GM19238 (cell line): Measurements from ENCODE around the gene BEX5.
"Not testable (repeated sequence)": the region's sequence is repeated elsewhere in the genome, so short reads cannot be mapped to it uniquely, and the experiment has no call there.

ENCODE experiments used
- DNase-seq: peaks from one replicate; pipeline ENCODE4 v3.0.0; 2011; ENCODE audit warnings: low spot score; ENCODE audit not compliant: insufficient read length

Gene BEX5

DNA sequence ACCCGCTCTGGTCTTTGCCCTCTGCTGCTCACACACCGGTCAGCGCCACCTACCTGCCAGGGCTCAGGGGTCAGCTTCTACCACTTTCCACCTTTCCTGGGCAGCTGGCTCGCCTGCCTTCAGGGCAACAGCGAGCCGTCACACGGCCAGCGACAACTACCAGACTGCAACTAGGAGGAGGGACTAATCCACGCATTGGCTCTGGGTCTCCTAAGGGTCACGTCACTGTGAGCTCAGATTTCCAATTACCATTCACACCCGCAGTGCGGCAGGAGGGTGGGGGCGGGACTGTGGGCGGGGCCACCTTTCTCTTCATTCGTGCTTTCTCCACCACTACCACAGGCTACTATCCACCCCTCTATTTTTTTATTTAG, at the start of gene BEX5:
TSS of gene BEX5 (minus strand) at position 172 of the 374 bp plus-strand sequence. CDS start 1,712 bp downstream, outside the sequence.
- DNase-seq = peak; percentile 16

- no peak for DNase-seq
Observed at GRCh38 chrX:102185967-102186720, 30.4 kb upstream of the BEX5 start.

DNA sequence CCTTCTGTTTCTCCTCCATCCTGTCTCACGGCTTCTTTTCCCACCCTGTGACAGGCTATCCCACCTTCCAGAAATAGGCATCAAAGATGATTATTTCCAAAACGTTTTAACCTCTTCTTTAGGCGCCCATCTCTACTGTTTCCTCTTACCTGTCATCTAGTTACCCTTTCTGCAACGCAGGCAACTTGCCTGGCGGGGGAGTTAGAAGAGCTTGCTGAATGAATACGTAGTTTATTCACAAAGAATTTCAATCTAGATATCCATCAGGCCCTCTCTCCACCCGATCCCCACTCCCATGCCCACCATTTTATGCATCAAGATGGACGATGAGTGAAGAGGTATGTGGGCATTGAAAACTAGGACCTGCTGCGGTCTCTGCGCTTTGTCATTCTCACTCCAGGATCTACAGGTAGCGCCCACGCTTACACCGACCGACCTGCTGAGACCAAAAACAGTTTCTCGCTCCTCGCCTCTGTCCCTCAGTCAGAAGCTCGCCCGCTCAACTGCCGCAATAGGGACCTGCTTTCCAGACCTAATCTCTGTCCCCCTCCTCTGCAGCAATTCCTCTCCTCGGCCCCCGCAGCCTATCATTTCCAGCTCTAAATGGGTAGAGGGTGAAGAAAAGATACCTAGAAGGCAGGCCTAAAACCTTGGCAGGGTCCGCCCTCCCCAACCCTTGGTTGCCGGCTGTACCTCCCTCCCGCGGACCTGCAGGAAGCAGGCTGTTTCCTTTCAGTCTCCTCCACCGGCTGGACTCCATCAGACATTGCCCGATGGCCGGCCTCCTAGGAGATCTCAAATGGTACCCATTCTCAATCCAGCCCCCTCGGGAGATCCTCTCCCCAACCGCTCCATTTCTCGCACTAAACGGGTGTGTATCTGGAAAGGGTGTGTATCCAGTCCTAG, 624 bp downstream of the BEX5 start:
- no peak for DNase-seq

- no peak for DNase-seq
Observed at GRCh38 chrX:102154218-102154860, 1.4 kb downstream of the BEX5 start.

DNA sequence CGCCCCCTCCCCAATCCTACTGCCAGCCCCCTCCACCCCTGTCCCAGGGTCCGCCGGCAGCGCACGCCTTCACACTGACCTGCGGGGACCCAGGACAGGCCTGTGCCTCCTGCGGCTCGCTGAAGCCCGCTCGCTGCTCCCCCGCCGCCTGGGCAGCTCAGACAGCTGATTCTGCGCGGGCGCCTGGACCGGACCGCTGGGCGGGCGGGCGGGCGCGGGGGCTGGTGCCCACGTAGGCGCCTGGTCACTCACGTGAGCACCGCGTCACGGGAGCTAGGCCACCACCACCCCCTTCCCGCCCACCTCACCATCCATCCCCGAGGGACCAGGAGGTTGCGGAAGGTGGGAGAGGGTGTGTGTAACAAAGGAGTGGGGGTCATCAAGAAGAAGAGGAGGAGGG, 13.5 kb downstream of the BEX5 start, which contains the start of gene TCEAL6:
TSS of gene TCEAL6 (minus strand) at position 208 of the 400 bp plus-strand sequence.
- not testable (repeated sequence) for DNase-seq

GRCh38 chrX:102141631-102142030, 14.1 kb downstream of the BEX5 start:
- DNase-seq = not testable (repeated sequence)

DNA sequence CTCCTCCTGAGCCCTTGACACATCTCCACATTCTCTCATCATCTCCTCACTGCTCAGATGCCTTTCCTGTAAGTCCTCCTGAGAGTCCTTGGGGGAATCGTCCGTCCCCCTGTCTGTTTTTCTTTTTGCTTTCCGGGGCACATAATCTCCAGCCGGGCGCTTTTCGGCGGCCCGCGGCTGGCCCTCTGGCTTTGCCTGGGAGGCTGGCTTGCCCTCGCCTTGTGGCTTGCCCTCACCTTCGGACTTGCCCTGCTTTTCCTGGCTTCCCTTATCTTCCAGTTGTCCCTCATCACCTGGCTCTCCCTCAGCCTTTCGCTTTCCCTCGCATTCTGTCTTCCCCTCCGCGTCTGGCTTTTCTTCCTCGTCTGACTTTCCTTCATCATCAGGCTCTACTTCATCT, 14.9 kb downstream of the BEX5 start:
- not testable (repeated sequence) for DNase-seq

DNA sequence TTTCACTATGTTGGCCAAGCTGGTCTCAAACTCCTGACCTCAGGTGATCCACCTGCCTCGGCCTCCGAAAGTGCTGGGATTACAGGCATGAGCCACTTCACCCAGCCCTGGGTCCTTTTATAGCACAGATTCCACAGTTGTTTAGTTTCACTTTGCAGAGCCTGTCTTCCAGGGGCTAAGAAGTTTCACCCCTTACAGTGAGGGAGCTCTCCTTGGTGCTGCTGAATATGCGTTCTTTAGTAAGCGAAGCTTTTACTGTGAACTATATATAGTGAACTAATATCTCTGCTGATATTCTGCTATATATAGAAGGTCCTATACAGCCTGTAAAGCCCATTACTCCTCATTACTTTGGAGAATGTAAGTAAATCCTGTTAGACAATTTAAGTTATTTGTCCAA, 17.7 kb downstream of the BEX5 start:
- DNase-seq = no peak

DNA sequence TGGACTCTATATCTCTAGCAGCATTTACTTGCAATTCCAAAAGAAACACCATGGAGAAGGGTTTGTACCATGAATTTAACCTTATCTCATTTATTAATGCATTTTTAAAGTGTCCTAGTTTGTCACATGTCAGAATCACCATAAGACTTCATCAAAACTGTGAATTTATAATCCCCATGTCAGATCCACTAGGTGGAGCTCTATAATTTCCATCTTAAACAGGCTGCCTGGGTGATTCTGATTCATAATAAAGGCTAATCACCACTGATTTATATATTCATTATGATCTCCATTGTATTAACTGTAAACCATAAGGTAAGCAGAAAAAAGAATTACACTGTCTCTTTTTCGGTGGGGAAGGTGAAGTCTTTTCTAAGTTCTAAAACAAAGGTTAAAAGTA, 26.3 kb downstream of the BEX5 start:
- DNase-seq = no peak

DNA sequence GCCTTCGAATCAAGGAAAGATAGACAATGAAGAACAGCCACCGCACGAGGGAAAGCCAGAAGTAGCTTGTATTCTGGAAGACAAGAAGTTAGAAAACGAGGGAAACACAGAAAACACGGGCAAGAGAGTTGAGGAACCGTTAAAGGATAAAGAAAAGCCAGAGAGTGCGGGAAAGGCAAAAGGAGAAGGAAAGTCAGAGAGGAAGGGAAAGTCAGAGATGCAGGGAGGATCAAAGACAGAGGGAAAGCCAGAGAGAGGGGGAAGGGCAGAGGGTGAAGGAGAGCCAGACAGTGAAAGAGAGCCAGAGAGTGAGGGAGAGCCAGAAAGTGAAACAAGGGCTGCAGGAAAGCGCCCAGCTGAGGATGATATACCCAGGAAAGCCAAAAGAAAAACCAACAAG, 28.9 kb downstream of the BEX5 start:
- no peak for DNase-seq

DNA sequence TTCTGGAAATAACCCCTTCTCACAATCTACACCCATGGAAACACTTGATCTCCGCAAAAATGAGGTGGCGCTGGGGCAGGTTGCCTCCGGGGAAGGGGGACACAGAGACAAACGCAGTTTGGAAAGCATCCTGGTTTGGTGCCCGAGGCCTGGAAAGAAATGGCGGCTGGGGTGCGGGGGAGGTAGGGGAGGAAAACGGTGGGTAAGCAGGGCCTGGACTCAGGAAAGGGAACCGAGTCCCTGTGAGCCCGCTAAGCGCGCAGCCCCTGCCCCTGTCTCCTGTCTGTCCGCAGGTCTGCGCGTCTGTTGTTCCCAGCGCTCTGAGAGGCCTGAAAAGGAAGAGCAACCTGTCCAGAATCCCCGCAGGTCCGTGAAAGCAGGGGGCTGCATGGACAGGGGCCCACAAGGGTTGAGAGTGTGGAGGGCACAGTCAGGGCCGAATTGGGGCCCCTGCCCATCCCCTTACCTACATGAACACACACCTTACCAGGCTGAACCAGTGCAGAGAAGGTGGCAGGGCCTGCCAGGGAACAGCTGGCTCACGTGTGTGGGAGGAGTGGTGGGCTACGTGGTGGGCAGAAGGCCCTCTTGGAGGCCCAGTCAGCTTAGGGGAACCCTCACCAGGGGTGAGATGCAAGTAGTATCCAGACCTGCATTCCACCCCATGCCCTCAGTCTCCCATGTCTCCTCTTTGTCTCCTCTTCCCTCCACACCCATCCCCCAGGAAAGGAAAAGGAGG, 29.5 kb downstream of the BEX5 start:
- DNase-seq = not testable (repeated sequence)

DNA sequence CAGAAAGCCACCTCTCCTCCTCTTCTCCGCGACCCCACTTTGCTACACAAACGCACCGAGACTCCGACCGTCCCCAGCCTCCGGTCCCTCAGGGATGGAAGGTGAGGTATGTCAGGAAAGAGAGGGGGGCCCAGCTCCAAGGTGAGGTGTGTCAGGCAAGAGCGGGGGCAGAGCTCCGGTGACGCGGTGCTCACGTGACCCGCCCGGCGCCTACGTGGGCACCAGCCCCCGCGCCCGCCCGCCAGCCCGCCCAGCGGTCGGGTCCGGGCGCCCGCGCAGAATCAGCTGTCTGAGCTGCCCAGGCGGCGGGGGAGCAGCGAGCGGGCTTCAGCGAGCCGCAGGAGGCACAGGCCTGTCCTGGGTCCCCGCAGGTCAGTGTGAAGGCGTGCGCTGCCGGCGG, 30.3 kb downstream of the BEX5 start, which contains the start of gene TCEAL2:
TSS of gene TCEAL2 (plus strand) at position 244 of the 400 bp plus-strand sequence. CDS start 1,152 bp downstream, outside the sequence.
- not testable (repeated sequence) for DNase-seq

- not testable (repeated sequence) for DNase-seq
Observed at GRCh38 chrX:102125014-102125413, 30.8 kb downstream of the BEX5 start.

GRCh38 chrX:102115748-102116147, 40.0 kb downstream of the BEX5 start:
- DNase-seq = no peak

GRCh38 chrX:102113367-102113766, 42.4 kb downstream of the BEX5 start:
- DNase-seq = no peak
